ENCODE measurements around the gene PLEKHO1. TPM values are rescaled to one million over a fixed set of nuclear protein-coding genes. Genes with fewer than 3 reads are reported as not detected.

PLEKHO1 gene
- polyA plus RNA-seq, 1 donor from 2014 or later = 84.5 TPM

Other genes starting within 250 kb of the PLEKHO1 start
- 112 TPM for gene SV2A, start 232.1 kb upstream of the PLEKHO1 start, polyA plus RNA-seq (ENCODE audit: insufficient read depth, low read depth, low replicate concordance)
- gene SF3B4, start 222.1 kb upstream of the PLEKHO1 start, polyA plus RNA-seq (ENCODE audit: insufficient read depth, low read depth, low replicate concordance) = 109 TPM
- gene MTMR11, start 213.0 kb upstream of the PLEKHO1 start, polyA plus RNA-seq (ENCODE audit: insufficient read depth, low read depth, low replicate concordance) = 2.5 TPM
- gene OTUD7B, start 139.2 kb upstream of the PLEKHO1 start, polyA plus RNA-seq (ENCODE audit: insufficient read depth, low read depth, low replicate concordance) = 11.0 TPM
- gene VPS45, start 82.1 kb upstream of the PLEKHO1 start, polyA plus RNA-seq (ENCODE audit: insufficient read depth, low read depth, low replicate concordance) = 35.0 TPM
- gene ANP32E, start 86.2 kb downstream of the PLEKHO1 start, polyA plus RNA-seq (ENCODE audit: insufficient read depth, low read depth, low replicate concordance) = 22.5 TPM
- gene CA14, start 107.9 kb downstream of the PLEKHO1 start, polyA plus RNA-seq (ENCODE audit: insufficient read depth, low read depth, low replicate concordance) = 18.1 TPM
- gene APH1A, start 119.1 kb downstream of the PLEKHO1 start, polyA plus RNA-seq (ENCODE audit: insufficient read depth, low read depth, low replicate concordance) = 179 TPM
- 13.0 TPM for gene C1orf54, start 122.9 kb downstream of the PLEKHO1 start, polyA plus RNA-seq (ENCODE audit: insufficient read depth, low read depth, low replicate concordance)
- 32.5 TPM for gene CIART, start 132.6 kb downstream of the PLEKHO1 start, polyA plus RNA-seq (ENCODE audit: insufficient read depth, low read depth, low replicate concordance)
- 95.8 TPM for gene MRPS21, start 143.9 kb downstream of the PLEKHO1 start, polyA plus RNA-seq (ENCODE audit: insufficient read depth, low read depth, low replicate concordance)
- 56.6 TPM for gene PRPF3, start 171.6 kb downstream of the PLEKHO1 start, polyA plus RNA-seq (ENCODE audit: insufficient read depth, low read depth, low replicate concordance)
- gene RPRD2, start 214.2 kb downstream of the PLEKHO1 start, polyA plus RNA-seq (ENCODE audit: insufficient read depth, low read depth, low replicate concordance) = 42.6 TPM

Measured in brain (organoid and tissue), 1 donor.